ENCODE results near the gene PLEKHG7. TPM values are rescaled to one million over a fixed set of nuclear protein-coding genes. Genes with fewer than 3 reads are reported as not detected.

The PLEKHG7 gene
- total and polyA plus RNA-seq, 2 of the 8 experiments (the other 6 are each of a cell fraction or from before 2014, with no cell fraction given) = not detected

DNA sequence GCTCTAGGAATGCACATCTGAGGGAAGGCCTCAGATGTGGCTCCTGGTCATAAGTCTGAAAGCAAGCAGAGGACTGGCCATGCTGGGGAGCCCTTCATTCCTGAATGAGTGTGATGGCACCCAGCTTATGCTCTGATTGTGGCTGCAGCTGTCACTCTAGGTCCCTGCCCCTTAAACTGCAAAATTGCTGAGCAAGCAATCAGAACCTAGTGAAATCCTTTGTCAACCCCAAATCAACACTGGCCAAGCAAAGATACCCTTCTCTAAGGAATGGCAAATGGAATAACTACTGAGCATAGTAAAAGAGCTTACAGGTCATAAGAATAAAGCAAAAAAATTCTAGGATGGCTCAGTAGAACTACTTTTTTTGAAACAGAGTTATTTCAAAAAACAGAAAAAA, 4.3 kb upstream of the PLEKHG7 start:
- Histone ChIP-seq H3K56ac (replicated peaks; ENCODE audit: insufficient read length, low read depth, low read length) (no peak overlapping the region), H3K23ac (ENCODE audit: insufficient read length) (no peak overlapping the region), H3K9ac (replicated peaks in 1 of 4; ENCODE audit: extremely low read depth in 1 of 4, low read depth in 3 of 4, low read length in 3 of 4) (no peak overlapping the region), H2BK20ac (ENCODE audit: low read length) (no peak overlapping the region), H2BK120ac (replicated peaks; ENCODE audit: low read depth, low read length) (no peak overlapping the region), H3K27me3 (replicated peaks in 1 of 4; ENCODE audit: control insufficient read depth in 3 of 4, extremely low read depth in 1 of 4, insufficient read depth in 3 of 4, low read length in 3 of 4) (no peaks in the 10 kb centered on the region), H2BK5ac (ENCODE audit: low read depth, low read length) (no peak overlapping the region), H3K4me2 (ENCODE audit: insufficient read depth in 1 of 2, low read depth in 2 of 2, low read length in 2 of 2) (no peak overlapping the region), H2BK15ac (ENCODE audit: low read length) (no peak overlapping the region), H3K9me3 (ENCODE audit: insufficient read depth in 2 of 2, low read depth in 1 of 2, low read length in 1 of 2) (peaks cover 6 to 8% of the 10 kb centered on the region in 2 experiments; a peak in 1 of 4 replicates), H3K23me2 (ENCODE audit: low read depth, low read length) (no peaks in the 10 kb centered on the region), H3K79me2 (ENCODE audit: control insufficient read depth in 1 of 2, insufficient read depth in 2 of 2, low read length in 2 of 2) (no peaks in the 10 kb centered on the region), H3K4me1 (replicated peaks in 1 of 4; ENCODE audit: control insufficient read depth in 3 of 4, insufficient read depth in 4 of 4, low read length in 3 of 4) (peaks cover 0 to 4% (median under 1%) of the 10 kb centered on the region in 4 experiments; a peak in 3 of 7 replicates), H3K27ac (ENCODE audit: low read depth, low read length) (no peak overlapping the region), H3K4me3 (ENCODE audit: extremely low read depth in 1 of 4, insufficient read depth in 2 of 4, low read depth in 3 of 4, low read length in 4 of 4) (no peak overlapping the region), H4K5ac (ENCODE audit: insufficient read length, low read depth, low read length) (no peak overlapping the region), H2AFZ (ENCODE audit: low read length) (no peak overlapping the region), H3K4ac (replicated peaks; ENCODE audit: insufficient read length, low read depth, low read length) (no peak overlapping the region), H2BK12ac (ENCODE audit: low read depth, low read length) (no peak overlapping the region), H2AK5ac (ENCODE audit: low read depth, low read length) (no peak overlapping the region), H3K14ac (ENCODE audit: insufficient read length) (no peak overlapping the region), H3K36me3 (ENCODE audit: control insufficient read depth in 2 of 4, insufficient read depth in 4 of 4, low read length in 3 of 4) (no peaks in the 10 kb centered on the region), H3K18ac (ENCODE audit: extremely low read depth, low read length) (no peak overlapping the region), H4K91ac (replicated peaks; ENCODE audit: insufficient read length, low read length) (no peak overlapping the region), H4K20me1 (replicated peaks in 1 of 2; ENCODE audit: control insufficient read depth in 1 of 2, insufficient read depth in 2 of 2, low read length in 2 of 2) (no peaks in the 10 kb centered on the region), H3K79me1 (ENCODE audit: low read depth, low read length) (no peaks in the 10 kb centered on the region), H4K8ac (ENCODE audit: extremely low read depth, insufficient read depth, low read length) (no peak overlapping the region)
- FAIRE-seq = no peak
- no peak for TF ChIP-seq ASH2L (IDR thresholded peaks at IDR 0.05; ENCODE audit: low read length)
- TF ChIP-seq TAF7 (optimal IDR thresholded peaks at IDR 0.05; ENCODE audit: borderline replicate concordance, low read depth, low read length) = no peak
- no peak for TF ChIP-seq KDM4A (IDR thresholded peaks at IDR 0.05; ENCODE audit: low read depth, low read length, severe bottlenecking)
- TF ChIP-seq, protein P1, sequence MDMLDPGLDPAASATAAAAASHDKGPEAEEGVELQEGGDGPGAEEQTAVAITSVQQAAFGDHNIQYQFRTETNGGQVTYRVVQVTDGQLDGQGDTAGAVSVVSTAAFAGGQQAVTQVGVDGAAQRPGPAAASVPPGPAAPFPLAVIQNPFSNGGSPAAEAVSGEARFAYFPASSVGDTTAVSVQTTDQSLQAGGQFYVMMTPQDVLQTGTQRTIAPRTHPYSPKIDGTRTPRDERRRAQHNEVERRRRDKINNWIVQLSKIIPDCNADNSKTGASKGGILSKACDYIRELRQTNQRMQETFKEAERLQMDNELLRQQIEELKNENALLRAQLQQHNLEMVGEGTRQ (IDR thresholded peaks at IDR 0.05; ENCODE audit: low read length) = no peak
- no peak for TF ChIP-seq CHD2 (IDR thresholded peaks at IDR 0.05; ENCODE audit: low read length)
- DNase-seq (ENCODE audit: low read depth in 1 of 2, low spot score in 2 of 2) = no peak
- POLR2A ChIA-PET (ENCODE audit: partially characterized antibody) = no interaction called here
- CTCF ChIA-PET (ENCODE audit: partially characterized antibody) = no interaction called here

All from H1 (cell line).